HG03342 (cell line): ENCODE measurements around the gene CBX5.
A peak's percentile ranks its signal among the peaks of the same experiment; 100 is the strongest.
"Not testable (repeated sequence)": the region's sequence is repeated elsewhere in the genome, so short reads cannot be mapped to it uniquely, and the experiment has no call there.

Experiments used
- ATAC-seq: cut with Tn5 transposase; IDR thresholded peaks from one replicate; pipeline ENCODE4 v1.9.1; 2021; ENCODE audit warnings: mild to moderate bottlenecking, moderate library complexity; ENCODE audit not compliant: unreplicated experiment

CBX5 gene

GRCh38 chr12:54272214-54272613 lies 7.7 kb downstream of the CBX5 start:
- no peak for ATAC-seq

GRCh38 chr12:54270345-54270744 lies 9.6 kb downstream of the CBX5 start:
- no peak for ATAC-seq

DNA sequence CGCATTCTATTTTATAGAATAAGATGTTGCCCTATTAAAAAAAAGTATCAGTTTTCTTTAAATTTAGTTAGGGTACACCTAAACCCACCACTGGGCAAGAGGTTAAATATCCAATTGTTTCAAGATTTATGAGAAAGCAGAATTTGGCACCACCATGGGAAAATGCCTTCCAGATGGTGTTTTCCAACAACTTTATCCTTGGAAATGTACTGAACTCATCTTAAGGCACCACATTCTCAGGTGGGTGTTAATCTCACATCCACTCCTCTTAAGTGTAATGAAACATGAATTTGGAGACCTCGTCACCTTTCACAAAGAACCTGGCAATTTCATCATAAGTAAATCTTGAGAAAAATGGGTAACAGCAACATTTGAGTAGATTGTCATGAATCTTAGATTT lies 13.1 kb downstream of the CBX5 start:
- ATAC-seq, result no peak

DNA sequence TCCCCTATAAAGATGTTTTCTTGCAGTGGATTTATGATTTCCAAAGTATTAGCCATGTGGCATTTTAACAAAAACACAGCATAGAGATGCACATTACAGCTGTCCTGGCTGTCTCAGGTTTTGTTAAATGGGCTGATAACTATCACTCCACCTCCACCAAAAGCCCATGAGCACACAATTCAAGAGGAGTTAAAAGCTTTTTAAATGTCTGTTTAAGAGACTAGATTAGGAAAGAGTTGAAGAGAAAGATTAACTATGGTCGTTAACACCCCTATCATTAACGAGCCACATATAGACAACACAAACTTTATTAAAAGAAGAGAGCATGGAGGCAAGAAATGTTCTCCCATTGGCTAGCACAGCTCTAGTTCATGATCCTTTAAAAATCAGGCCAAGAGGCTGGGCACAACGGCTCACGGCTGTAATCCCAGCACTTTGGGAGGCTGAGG lies 14.5 kb downstream of the CBX5 start:
- no peak for ATAC-seq

DNA sequence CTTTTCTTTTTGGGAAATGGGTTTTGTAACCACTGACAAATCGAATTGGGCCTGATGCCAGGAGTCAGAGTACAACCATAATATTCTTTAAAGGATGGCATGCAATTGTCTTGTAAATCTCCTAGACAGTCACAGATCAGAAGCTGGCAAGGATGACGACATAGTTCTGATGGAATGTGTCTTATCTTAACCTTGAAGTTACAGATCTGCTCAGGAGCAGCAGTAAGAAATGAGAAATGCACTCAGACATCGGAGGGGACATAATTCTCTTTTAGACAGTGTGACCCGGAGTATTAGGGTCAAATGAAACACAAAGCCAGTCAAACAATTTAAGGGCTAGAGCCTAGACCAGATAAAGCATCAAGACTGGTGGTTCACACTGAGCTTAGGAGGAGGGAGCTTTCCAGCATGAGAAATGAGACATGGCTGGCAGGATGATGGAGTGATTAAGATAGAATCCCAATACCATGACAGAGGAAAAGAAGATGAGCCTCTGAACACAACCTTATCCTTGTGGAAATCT lies 17.5 kb downstream of the CBX5 start:
- no peak for ATAC-seq

GRCh38 chr12:54261815-54262402 lies 18.0 kb downstream of the CBX5 start:
- ATAC-seq, result no peak

- ATAC-seq, result peak; percentile 91
Measured at GRCh38 chr12:54259194-54260011, 20.5 kb downstream of the CBX5 start.

- no peak for ATAC-seq
Measured at GRCh38 chr12:54258201-54258681, 21.7 kb downstream of the CBX5 start.

GRCh38 chr12:54257332-54257731 lies 22.6 kb downstream of the CBX5 start:
- ATAC-seq, result no peak

- ATAC-seq, result no peak
Measured at GRCh38 chr12:54253240-54253639, 26.7 kb downstream of the CBX5 start.

DNA sequence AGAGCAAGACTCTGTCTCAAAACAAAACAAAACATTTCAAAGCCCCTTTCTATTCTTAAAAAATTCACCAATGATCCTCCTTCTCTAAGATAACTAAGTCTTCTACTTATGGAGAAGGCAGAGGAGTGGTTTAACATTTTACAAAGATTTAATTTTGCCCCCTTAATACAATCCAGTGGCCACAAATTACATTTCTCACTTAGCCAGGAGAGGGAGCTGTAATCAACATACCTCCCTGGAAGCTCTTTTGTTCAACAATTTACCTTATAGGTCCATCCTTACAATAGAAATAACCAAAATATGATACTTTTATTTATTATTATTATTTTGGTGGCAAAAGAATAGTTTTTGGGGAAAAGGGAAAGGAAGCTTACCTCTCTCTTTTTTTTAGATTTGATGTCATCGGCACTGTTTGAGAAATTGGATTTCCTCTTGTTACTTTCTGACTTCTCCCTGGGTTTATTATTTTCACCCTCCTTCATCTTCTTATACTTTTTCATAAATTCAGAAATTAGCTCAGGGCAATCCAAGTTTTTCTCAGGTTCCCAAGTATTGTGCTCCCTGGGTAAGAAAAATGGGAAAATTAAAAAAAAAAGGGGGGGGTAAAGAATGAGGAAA lies 28.1 kb downstream of the CBX5 start:
- ATAC-seq, result no peak

DNA sequence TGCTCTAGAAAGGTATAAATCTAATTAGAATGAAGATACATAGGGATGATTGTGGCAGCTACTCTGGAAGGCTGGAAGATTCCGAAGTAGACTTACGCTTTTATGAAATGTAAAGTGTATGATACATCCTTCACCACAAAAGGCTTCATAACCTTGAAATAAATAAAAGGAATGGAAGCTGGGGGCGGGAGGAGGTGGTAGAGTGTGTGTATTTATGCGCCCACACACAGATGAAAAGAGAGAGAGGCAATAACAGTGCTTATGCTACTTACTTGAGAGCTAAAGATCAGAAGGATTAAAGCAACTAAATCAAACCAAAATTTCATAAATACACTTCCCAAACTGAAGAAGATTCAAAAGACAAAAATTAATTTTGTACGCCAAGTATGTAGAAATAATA lies 30.4 kb downstream of the CBX5 start:
- no peak for ATAC-seq

- ATAC-seq, result no peak
Measured at GRCh38 chr12:54246011-54246641, 33.8 kb downstream of the CBX5 start.

DNA sequence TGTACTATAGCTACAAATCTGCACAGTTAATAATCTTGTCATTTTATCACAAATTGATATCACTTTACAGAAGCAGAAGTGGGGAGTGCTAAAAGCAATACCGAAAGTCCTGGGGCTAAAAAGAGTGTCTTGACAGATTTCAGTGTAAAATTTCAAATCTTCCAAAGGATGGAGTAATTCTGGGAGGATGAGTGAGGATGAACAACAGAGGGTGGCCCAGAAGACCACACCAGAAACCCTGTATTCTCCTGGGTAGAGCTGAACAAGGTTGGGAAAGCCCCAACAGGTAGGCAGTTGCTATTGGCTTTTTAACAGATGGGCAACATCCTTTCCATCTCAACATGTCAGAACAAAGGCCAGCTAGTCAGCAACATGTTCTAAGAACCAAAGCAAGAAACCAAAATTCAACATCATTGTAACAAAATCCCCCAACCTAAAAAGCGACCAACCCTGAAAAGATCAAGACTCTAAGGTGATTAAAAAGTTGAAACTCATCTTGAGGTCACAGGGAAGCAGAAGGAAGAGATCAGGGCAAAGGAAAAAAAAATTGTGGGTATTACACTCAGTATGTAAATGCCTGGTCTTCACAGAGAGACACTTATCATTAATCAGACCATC lies 38.8 kb downstream of the CBX5 start:
- ATAC-seq, result no peak

DNA sequence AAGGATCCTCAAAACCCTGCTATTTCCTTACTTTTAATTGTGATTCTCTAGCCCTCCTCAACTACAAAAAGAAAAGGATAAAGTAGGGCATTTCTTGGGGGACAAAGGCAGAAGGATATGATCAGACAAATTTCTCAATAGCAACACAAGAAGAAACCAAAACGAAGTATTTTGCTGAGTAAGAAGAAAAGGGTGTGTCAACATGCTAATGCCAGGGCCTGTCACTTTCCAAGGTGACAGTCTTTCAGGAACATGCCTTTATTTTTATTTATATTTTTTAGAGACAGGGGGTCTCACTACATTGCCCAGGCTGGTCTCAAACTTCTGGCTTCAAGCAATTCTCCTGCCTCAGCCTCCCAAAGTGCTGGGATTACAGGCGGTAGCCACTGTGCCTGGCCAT lies 39.8 kb downstream of the CBX5 start:
- ATAC-seq, result no peak

DNA sequence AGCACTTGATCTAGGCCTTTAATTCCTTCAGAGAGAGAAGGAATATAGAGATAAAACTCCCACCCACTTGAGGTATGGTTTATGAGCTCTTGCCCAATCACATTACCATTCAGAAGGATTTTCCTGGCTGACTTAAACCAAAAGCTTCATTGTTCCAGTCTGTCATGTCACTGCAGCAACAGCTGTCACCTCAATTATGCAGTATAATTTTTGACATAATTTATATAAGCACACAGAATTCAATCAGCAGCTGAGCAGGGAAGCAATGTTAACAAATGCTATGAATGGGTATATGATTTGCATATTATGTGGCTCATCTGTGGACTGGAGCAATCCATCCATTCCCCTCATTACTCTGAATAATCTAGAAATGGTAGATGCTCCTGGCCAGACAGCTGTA lies 40.3 kb downstream of the CBX5 start:
- ATAC-seq, result no peak

- no peak for ATAC-seq
Measured at GRCh38 chr12:54238531-54238930, 41.4 kb downstream of the CBX5 start.

DNA sequence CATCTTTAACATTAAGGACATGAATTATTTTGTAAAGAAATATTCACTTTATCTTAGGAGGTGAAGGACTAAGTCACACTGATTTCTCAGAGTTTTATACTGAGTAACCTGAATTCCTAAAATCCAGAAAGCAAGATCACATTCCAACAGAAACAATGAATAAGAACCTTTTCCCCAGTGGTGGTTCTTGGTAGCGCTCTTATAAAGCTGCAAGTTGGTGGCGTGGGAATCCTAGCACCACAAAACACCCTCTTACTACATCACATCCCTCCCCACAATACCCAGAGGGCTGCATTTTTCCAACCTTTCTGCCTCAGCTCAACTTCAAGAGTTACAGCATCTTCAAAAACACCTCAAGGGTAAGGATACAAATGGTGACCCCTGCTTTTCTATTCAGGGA lies 47.1 kb downstream of the CBX5 start:
- ATAC-seq, result no peak

DNA sequence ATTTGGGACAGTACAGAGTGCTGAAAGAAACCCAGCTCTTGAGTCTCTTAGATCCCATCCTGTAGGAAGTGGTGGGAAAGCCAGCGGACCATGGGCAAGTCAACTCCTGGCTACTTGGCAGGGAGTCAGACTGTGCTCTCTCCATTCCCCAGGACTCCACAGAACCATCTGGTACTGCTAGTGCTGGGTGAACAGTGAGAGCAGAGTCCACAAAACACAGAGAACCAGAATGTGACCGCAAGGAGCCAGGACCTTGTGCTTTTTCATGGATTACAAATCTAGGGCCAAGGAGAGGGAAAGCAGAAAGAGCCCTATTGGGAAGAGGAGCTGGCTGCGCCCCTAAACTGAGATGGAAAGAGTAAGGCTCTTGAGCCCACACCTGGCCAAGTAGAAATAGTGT lies 48.7 kb downstream of the CBX5 start:
- not testable (repeated sequence) for ATAC-seq

DNA sequence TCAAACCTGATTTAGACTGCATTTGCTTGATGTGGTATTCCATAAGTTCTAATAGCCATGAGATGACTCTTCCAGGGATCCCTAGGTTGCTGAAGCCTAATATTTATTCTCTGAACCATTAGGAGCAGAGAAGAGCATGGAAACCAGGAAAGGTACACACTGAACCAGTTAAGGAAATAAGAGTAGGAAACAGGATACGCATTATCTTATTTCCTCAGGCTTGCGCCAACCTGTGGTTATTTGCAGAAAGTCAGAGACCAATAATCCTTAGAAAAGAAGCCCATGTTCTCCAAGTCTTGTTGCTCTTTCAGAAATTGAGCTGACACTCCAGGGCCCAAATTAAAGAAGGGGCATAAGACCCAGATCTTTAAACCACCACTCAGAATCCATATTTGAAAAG lies 49.4 kb downstream of the CBX5 start:
- ATAC-seq, result no peak
